ENCODE results near the gene UBE2L3.
A peak's percentile ranks its signal among the peaks of the same experiment; 100 is the strongest.

UBE2L3 gene

GRCh38 chr22:21650823-21651520, 83.5 kb downstream of the UBE2L3 start:
- no peak for DNase-seq

- DNase-seq: no peak
Measured at GRCh38 chr22:21651521-21652009, 84.1 kb downstream of the UBE2L3 start.

- peak; percentile 64 to 70 for DNase-seq
Measured at GRCh38 chr22:21652010-21652546, 84.6 kb downstream of the UBE2L3 start.

GRCh38 chr22:21652547-21653545, 85.3 kb downstream of the UBE2L3 start:
- no peak for DNase-seq

GRCh38 chr22:21657020-21657359, 89.5 kb downstream of the UBE2L3 start:
- DNase-seq: no peak

- DNase-seq: peak; percentile 58 to 60
Measured at GRCh38 chr22:21657360-21658032, 90.0 kb downstream of the UBE2L3 start.

- no peak for DNase-seq
Measured at GRCh38 chr22:21659864-21660525, 92.5 kb downstream of the UBE2L3 start.

- no peak for DNase-seq
Measured at GRCh38 chr22:21660904-21661303, 93.4 kb downstream of the UBE2L3 start.

GRCh38 chr22:21661991-21662390, 94.5 kb downstream of the UBE2L3 start:
- DNase-seq: no peak

GRCh38 chr22:21663738-21664137, 96.2 kb downstream of the UBE2L3 start:
- no peak for DNase-seq

- no peak for DNase-seq
Measured at GRCh38 chr22:21665047-21665851, 97.7 kb downstream of the UBE2L3 start.

- no peak for DNase-seq
Measured at GRCh38 chr22:21666786-21667185, 99.3 kb downstream of the UBE2L3 start.

- DNase-seq: no peak
Measured at GRCh38 chr22:21669026-21669425, 101.5 kb downstream of the UBE2L3 start.

- no peak for DNase-seq
Measured at GRCh38 chr22:21672107-21672629, 104.7 kb downstream of the UBE2L3 start.
